Epithelial cell of proximal tubule (primary cell): ENCODE data around the gene MARK2. TPM values are rescaled to one million over a fixed set of nuclear protein-coding genes. Genes with fewer than 3 reads are reported as not detected.
A peak's percentile ranks its signal among the peaks of the same experiment; 100 is the strongest.

Experiments used
- DNase-seq: peaks from one replicate; pipeline ENCODE4 v3.0.0-alpha.2; 2011; ENCODE audit warnings: low read depth
- H3K4me3 ChIP-seq: 2 replicates; pipeline ENCODE4 v1.5.1; 2011; ENCODE audit warnings: low read depth, mild to moderate bottlenecking, low read length
- CTCF ChIP-seq: conservative IDR thresholded peaks from 2 replicates; pipeline ENCODE4 v1.5.1; 2012; ENCODE audit warnings: low read depth, mild to moderate bottlenecking, low read length
- total RNA-seq: library from RNA; depleted of rRNA; stranded (reverse); fragments of >200 nt; gene quantifications from 2 replicates; pipeline ENCODE4 v1.2.3, GENCODE V29; 2015

The MARK2 gene
- total RNA-seq, 1 donor from 2014 or later, result 36.2 TPM

GRCh38 chr11:63937713-63938478 is 99.0 kb downstream of the MARK2 start:
- H3K4me3 ChIP-seq, result peak overlapping the region; percentile 68
- DNase-seq, result no peak
- TF ChIP-seq CTCF, result no peak

- no peak for TF ChIP-seq CTCF
- peak; percentile 90 for DNase-seq
- peak within 1 kb of the TSS; percentile 93 for H3K4me3 ChIP-seq
These were observed 99.8 kb downstream of the MARK2 start, which contains the start of gene NAA40 for GRCh38 chr11:63938479-63939396. Gene NAA40, plus strand, starts transcription at chr11:63939002. Its CDS starts 95 bp downstream, at chr11:63939097.

- no peak for TF ChIP-seq CTCF
- no peak for DNase-seq
- H3K4me3 ChIP-seq, result peak overlapping the region; percentile 93
These were observed 100.5 kb downstream of the MARK2 start for GRCh38 chr11:63939397-63939891.

- no peak for DNase-seq
- no peak overlapping the region for H3K4me3 ChIP-seq
- TF ChIP-seq CTCF, result no peak
These were observed 101.9 kb downstream of the MARK2 start for GRCh38 chr11:63940786-63941185.

GRCh38 chr11:63941901-63942300 is 103.0 kb downstream of the MARK2 start:
- H3K4me3 ChIP-seq, result no peak overlapping the region
- TF ChIP-seq CTCF, result no peak
- no peak for DNase-seq

- H3K4me3 ChIP-seq, result no peak overlapping the region
- no peak for DNase-seq
- TF ChIP-seq CTCF, result no peak
These were observed 103.9 kb downstream of the MARK2 start for GRCh38 chr11:63942803-63943202.
